SKM-1 treated with dmso at 0.1 percent for 144 hours (cell line): ENCODE data around the gene STARD13.
A peak's percentile ranks its signal among the peaks of the same experiment; 100 is the strongest.

ENCODE experiments used
- DNase-seq: peaks from one replicate; lab custom pipeline; 2025; ENCODE audit not compliant: unreplicated experiment; lab: John Stamatoyannopoulos, UW

STARD13 gene

GRCh38 chr13:33123066-33123859, 162.3 kb downstream of the STARD13 start:
- DNase-seq: peak; percentile 58

- DNase-seq: no peak
These were observed 165.6 kb downstream of the STARD13 start for GRCh38 chr13:33119856-33120543.

GRCh38 chr13:33119022-33119781, 166.4 kb downstream of the STARD13 start:
- DNase-seq: no peak

- no peak for DNase-seq
These were observed 169.1 kb downstream of the STARD13 start for GRCh38 chr13:33116321-33117010.

- DNase-seq: no peak
These were observed 170.3 kb downstream of the STARD13 start for GRCh38 chr13:33115274-33115673.

GRCh38 chr13:33114146-33114545, 171.4 kb downstream of the STARD13 start:
- DNase-seq: no peak

GRCh38 chr13:33112766-33113165, 172.8 kb downstream of the STARD13 start:
- DNase-seq: no peak

GRCh38 chr13:33111414-33112110, 174.0 kb downstream of the STARD13 start:
- DNase-seq: no peak

GRCh38 chr13:33110713-33111413, 174.7 kb downstream of the STARD13 start:
- DNase-seq: no peak

- no peak for DNase-seq
These were observed 175.2 kb downstream of the STARD13 start for GRCh38 chr13:33110386-33110712.

GRCh38 chr13:33109801-33110200, 175.8 kb downstream of the STARD13 start:
- no peak for DNase-seq

- no peak for DNase-seq
These were observed 176.3 kb downstream of the STARD13 start for GRCh38 chr13:33109271-33109697.

- DNase-seq: no peak
These were observed 176.9 kb downstream of the STARD13 start for GRCh38 chr13:33108620-33109019.

GRCh38 chr13:33107361-33107760, 178.2 kb downstream of the STARD13 start:
- DNase-seq: no peak

GRCh38 chr13:33106656-33107360, 178.7 kb downstream of the STARD13 start:
- DNase-seq: no peak

- DNase-seq: peak; percentile 35
These were observed 180.1 kb downstream of the STARD13 start for GRCh38 chr13:33105387-33106005.

- no peak for DNase-seq
These were observed 182.1 kb downstream of the STARD13 start for GRCh38 chr13:33103457-33103856.

- no peak for DNase-seq
These were observed 183.7 kb downstream of the STARD13 start for GRCh38 chr13:33101835-33102234.

GRCh38 chr13:33100886-33101285, 184.7 kb downstream of the STARD13 start:
- DNase-seq: no peak
